Thoracic aorta (tissue), 2 donors: ENCODE data around the gene ADPRHL1. TPM values are rescaled to one million over a fixed set of nuclear protein-coding genes. Genes with fewer than 3 reads are reported as not detected.

Experiments used
- ATAC-seq: fragments of 150-250 bp; one replicate; pipeline ENCODE4 v1.8.0; 2017; ENCODE audit warnings: low read depth; ENCODE audit not compliant: insufficient number of reproducible peaks, low FRiP score
- DNase-seq: peaks from one replicate; pipeline ENCODE4 v3.0.0-alpha.2; 2020; ENCODE audit warnings: low spot score
- H3K27ac ChIP-seq, 2 donors: fragments of 200-600 bp; sonication (generic); 1 replicate in 1 of 2; 2 replicates in 1 of 2; pipeline ENCODE4 v1.5.1; 2016; ENCODE audit warnings: mild to moderate bottlenecking in 2 of 2, moderate library complexity in 2 of 2
- H3K27me3 ChIP-seq: fragments of 200-600 bp; sonication (generic); replicated peaks from 2 replicates; pipeline ENCODE4 v1.6.0; 2016; ENCODE audit warnings: mild to moderate bottlenecking; ENCODE audit not compliant: insufficient read depth
- H3K36me3 ChIP-seq: fragments of 200-600 bp; sonication (generic); one replicate; pipeline ENCODE4 v1.5.1; 2016
- H3K4me1 ChIP-seq, 2 donors: fragments of 200-600 bp; sonication (generic); 1 replicate in 1 of 2; 2 replicates in 1 of 2; pipeline versions ENCODE4 v1.5.1 to v1.6.0; 2016; ENCODE audit warnings: low read depth in 2 of 2, mild to moderate bottlenecking in 1 of 2; ENCODE audit not compliant: control insufficient read depth in 1 of 2
- H3K4me3 ChIP-seq: fragments of 200-600 bp; sonication (generic); 2 replicates; pipeline ENCODE4 v1.5.1; 2016; ENCODE audit warnings: mild to moderate bottlenecking
- H3K9me3 ChIP-seq: fragments of 200-600 bp; sonication (generic); 2 replicates; pipeline ENCODE4 v1.5.1; 2016
- total RNA-seq, 2 donors: library from RNA; depleted of rRNA; stranded (reverse); fragments of >200 nt; gene quantifications; one replicate each; pipeline versions ENCODE4 v1.1.0 to v1.2.3, GENCODE V29; 2016
- TF ChIP-seq, protein P1 (sequence below): fragments of 200-600 bp; sonication (generic); IDR thresholded peaks from one replicate; pipeline ENCODE4 v1.5.1; 2019; ENCODE audit warnings: antibody characterized with exemption

The ADPRHL1 gene
- total RNA-seq, 2 donors from 2014 or later = 11.8 to 12.6 TPM

DNA sequence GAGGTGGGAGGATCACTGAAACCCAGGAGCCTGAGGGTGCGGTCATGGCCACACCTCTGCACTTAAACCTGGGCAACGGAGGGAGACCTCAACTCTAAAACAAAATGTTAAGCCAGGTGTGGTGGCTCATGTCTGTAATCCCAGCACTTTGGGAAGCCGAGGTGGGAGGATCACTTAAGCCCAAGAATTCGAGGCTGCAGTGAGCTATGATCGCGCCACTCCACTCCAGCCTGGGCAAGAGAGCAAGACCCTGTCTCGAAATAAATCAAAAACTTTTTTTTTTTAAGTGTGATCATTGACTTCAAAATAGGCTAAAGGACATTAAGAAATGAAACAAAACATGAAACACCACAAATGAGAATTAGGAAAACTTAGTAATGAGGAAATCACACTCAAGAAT, 16.3 kb upstream of the ADPRHL1 start:
- Histone ChIP-seq H3K4me3 (no peak overlapping the region), H3K36me3 (peaks cover 5% of the 10 kb centered on the region), H3K27me3 (no peaks in the 10 kb centered on the region), H3K9me3 (no peaks in the 10 kb centered on the region), H3K4me1 (no peaks in the 10 kb centered on the region), H3K27ac (no peak overlapping the region)
- DNase-seq (no peak), ATAC-seq (no peak)
- TF ChIP-seq, protein P1, sequence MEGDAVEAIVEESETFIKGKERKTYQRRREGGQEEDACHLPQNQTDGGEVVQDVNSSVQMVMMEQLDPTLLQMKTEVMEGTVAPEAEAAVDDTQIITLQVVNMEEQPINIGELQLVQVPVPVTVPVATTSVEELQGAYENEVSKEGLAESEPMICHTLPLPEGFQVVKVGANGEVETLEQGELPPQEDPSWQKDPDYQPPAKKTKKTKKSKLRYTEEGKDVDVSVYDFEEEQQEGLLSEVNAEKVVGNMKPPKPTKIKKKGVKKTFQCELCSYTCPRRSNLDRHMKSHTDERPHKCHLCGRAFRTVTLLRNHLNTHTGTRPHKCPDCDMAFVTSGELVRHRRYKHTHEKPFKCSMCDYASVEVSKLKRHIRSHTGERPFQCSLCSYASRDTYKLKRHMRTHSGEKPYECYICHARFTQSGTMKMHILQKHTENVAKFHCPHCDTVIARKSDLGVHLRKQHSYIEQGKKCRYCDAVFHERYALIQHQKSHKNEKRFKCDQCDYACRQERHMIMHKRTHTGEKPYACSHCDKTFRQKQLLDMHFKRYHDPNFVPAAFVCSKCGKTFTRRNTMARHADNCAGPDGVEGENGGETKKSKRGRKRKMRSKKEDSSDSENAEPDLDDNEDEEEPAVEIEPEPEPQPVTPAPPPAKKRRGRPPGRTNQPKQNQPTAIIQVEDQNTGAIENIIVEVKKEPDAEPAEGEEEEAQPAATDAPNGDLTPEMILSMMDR = no peak

DNA sequence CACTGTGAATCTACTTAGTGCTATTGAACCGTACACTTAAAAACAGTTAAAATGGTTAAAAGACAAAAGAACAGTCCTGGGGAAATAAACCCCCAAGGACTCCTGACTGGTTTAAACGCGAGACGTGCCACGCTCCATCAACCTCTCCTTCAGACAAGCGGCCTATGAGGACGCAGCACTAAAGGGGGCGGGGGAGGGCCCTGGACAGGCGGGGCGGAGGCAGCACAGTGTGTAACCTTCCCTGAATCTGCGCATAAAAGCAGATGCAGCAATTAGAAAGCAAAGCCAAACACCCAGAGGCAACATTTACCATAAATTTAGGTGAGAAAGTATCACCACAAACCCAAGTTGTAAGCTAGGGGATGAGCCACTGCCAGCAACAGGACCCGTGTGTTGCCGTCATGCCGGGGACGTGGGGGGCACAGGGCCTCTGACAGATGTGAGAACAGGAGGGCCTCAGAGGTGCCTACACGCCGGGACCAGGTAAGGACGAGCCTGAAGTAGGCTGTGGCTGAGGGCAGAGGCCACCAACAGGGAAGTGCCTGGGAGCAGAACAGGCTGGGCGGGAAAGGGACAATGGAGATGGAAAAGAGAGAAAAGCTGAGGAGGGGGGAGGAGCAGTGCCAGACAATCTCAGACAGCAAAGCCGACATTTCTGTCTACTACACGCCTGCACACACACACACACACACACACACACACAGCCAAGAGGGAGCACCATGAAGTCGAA, 15.3 kb upstream of the ADPRHL1 start:
- Histone ChIP-seq H3K9me3 (no peaks in the 10 kb centered on the region), H3K4me3 (no peak overlapping the region), H3K27me3 (no peaks in the 10 kb centered on the region), H3K4me1 (no peaks in the 10 kb centered on the region), H3K36me3 (peaks cover 5% of the 10 kb centered on the region), H3K27ac (no peak overlapping the region)
- DNase-seq (no peak), ATAC-seq (no peak)
- TF ChIP-seq, protein P1 = no peak

DNA sequence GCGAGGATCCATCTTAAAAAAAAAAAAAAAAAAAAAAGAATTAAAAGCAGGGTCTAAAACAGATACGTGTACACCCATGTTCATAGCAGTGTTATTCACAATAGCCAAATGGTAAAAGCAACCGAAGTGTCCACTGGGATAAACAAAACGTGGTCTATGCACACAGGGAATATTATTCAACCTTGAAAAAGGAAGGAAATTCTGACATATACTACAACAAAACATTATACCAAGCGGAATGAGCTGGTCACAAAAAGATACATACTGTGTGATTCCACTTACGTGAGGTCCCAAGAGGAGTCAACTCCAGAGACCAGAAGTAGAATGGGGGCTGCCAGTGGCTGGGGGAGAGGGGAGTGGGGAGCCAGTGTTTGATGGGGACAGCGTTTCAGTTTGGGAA, 14.7 kb upstream of the ADPRHL1 start:
- TF ChIP-seq, protein P1 = no peak
- H3K27ac ChIP-seq = no peak overlapping the region
- H3K4me1 ChIP-seq = no peaks in the 10 kb centered on the region
- no peak overlapping the region for H3K4me3 ChIP-seq
- DNase-seq (no peak), ATAC-seq (no peak)
- H3K9me3 ChIP-seq = no peaks in the 10 kb centered on the region
- H3K36me3 ChIP-seq = peaks cover 5% of the 10 kb centered on the region
- no peaks in the 10 kb centered on the region for H3K27me3 ChIP-seq

DNA sequence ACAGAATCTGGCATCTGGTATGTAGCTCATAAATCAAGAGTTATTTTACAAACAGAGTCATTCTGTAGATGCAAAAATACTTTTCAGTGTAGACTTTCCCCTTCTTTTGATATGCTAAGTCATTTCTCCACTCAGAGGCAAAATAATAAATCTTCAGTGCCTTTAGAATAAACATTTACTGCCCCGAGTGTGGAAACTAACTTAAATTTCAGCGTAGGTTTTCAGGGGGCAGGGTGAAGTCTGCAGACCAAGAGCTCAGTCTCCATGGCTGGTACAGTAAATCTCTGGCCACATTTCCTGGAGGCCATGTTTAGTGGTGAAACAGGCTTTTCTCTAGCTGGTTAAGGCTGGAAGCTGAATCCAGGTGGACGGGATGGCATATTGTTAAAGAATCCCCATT, 13.1 kb upstream of the ADPRHL1 start:
- ATAC-seq (no peak), DNase-seq (no peak)
- no peaks in the 10 kb centered on the region for H3K4me1 ChIP-seq
- no peak overlapping the region for H3K4me3 ChIP-seq
- H3K27me3 ChIP-seq = no peaks in the 10 kb centered on the region
- TF ChIP-seq, protein P1 = no peak
- no peak overlapping the region for H3K27ac ChIP-seq
- no peaks in the 10 kb centered on the region for H3K9me3 ChIP-seq
- peaks cover 5% of the 10 kb centered on the region for H3K36me3 ChIP-seq

DNA sequence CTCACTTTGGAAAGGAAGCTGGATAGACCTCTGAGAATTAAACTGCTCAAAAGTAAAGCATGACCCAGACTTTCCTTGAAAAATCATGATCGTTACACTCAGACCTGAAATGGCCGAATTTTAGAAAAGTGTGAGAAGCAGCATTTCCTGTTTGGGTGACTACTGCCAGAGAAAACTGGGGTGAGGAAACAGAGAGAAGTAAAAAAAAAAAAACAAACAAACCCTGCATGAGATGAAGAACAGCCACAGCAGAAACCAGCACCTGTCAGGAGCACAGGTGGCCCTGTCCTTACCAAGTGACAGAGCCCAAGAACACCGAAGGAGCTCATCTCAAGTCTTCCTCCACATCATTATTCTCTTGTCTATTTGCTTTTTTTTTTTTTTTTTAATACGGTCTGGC, 12.0 kb upstream of the ADPRHL1 start:
- Histone ChIP-seq H3K27ac (no peak overlapping the region), H3K27me3 (no peaks in the 10 kb centered on the region), H3K4me1 (no peaks in the 10 kb centered on the region), H3K9me3 (no peaks in the 10 kb centered on the region), H3K36me3 (peaks cover 14% of the 10 kb centered on the region), H3K4me3 (no peak overlapping the region)
- DNase-seq (no peak), ATAC-seq (no peak)
- TF ChIP-seq, protein P1 = no peak
